ENCODE measurements around the gene ZFP36L2. TPM values are rescaled to one million over a fixed set of nuclear protein-coding genes. Genes with fewer than 3 reads are reported as not detected.
A peak's percentile ranks its signal among the peaks of the same experiment; 100 is the strongest.

Gene ZFP36L2
- total and polyA plus RNA-seq, 9 of the 15 experiments (the other 6 are each of a cell fraction or from before 2014, with no cell fraction given): 4.1 to 60.6 (median 20.3) TPM

GRCh38 chr2:43230951-43231827, 4.8 kb upstream of the ZFP36L2 start:
- no peak overlapping the region for H3K4me2 ChIP-seq (ENCODE audit: insufficient read depth, low read length)
- WGBS (ENCODE audit: insufficient coverage, low coverage, missing lambda C conversion rate): 80% methylated on average over 7 of the region's 7 CpGs
- no peak overlapping the region for H3K4me3 ChIP-seq
- H4K20me1 ChIP-seq (replicated peaks; ENCODE audit: control insufficient read depth, insufficient read depth, low read length): no peaks in the 10 kb centered on the region
- peaks cover 16% of the 10 kb centered on the region for H3K79me2 ChIP-seq (ENCODE audit: control insufficient read depth, insufficient read depth, low read length)
- H3K4me1 ChIP-seq (replicated peaks in 1 of 2; ENCODE audit: control insufficient read depth in 2 of 2, insufficient read depth in 2 of 2, low read length in 2 of 2): peaks cover 12 to 18% of the 10 kb centered on the region in 2 experiments; a peak in 4 of 5 replicates
- no peaks in the 10 kb centered on the region for H3K27me3 ChIP-seq (ENCODE audit: control insufficient read depth in 2 of 2, insufficient read depth in 2 of 2, low read length in 2 of 2)
- H3K27ac ChIP-seq (ENCODE audit: extremely low read depth, low read depth, low read length): no peak overlapping the region
- H3K36me3 ChIP-seq (ENCODE audit: control insufficient read depth, insufficient read depth, low read length): peaks cover 16% of the 10 kb centered on the region; the same call in 2 of the 3 replicates
- ChIA-PET CTCF (ENCODE audit: low intra/inter-chr PET ratio) (interaction anchor here (3.2 to 6.3 kb wide), 3 partner anchors 253 to 372 kb away, joined by 20 to 41 read pairs (median 26); no protein-coding TSS in a partner anchor), POLR2A (no interaction called here)
- H2AFZ ChIP-seq (ENCODE audit: low read depth, low read length): no peak overlapping the region
- BruUV-seq (replicated peaks): no TSS peak
- H3K9ac ChIP-seq (ENCODE audit: insufficient read depth in 1 of 2, low read depth in 2 of 2, low read length in 2 of 2): no peak overlapping the region
- H3K9me3 ChIP-seq (replicated peaks; ENCODE audit: control insufficient read depth, insufficient read depth, low read depth, low read length): no peaks in the 10 kb centered on the region
- intact Hi-C loops (cut with micrococcal nuclease): no loop called here
- no peak for TF ChIP-seq TEAD4 (IDR thresholded peaks at IDR 0.05; ENCODE audit: low read length)
- TF ChIP-seq TEAD4 (CRISPR knock-in tag; IDR thresholded peaks at IDR 0.05; ENCODE audit: borderline replicate concordance): no peak
- TF ChIP-seq BHLHE40 (IDR thresholded peaks at IDR 0.05; ENCODE audit: low read length): no peak
- TF ChIP-seq RHOXF2B (CRISPR knock-in tag; conservative IDR thresholded peaks at IDR 0.05): no peak
- no peak for TF ChIP-seq FUS (optimal IDR thresholded peaks at IDR 0.05; ENCODE audit: low read depth, low read length)
- TF ChIP-seq RAD21 (CRISPR knock-in tag; conservative IDR thresholded peaks at IDR 0.05 in 1 of 2, IDR thresholded peaks at IDR 0.05 in 1 of 2): peak in 1 of 2 experiments; percentile 25; a peak in 1 of 4 replicates
- in situ Hi-C loops (cut with MboI): loop anchor here (5.0 to 10.0 kb wide), 3 partner anchors 104 to 256 kb away; no protein-coding TSS in a partner anchor
- H3K9me1 ChIP-seq (ENCODE audit: control insufficient read depth, insufficient read depth, low read length): no peaks in the 10 kb centered on the region
- DNase-seq (ENCODE audit: extremely low read depth in 1 of 4, low spot score in 3 of 4) (no peak), FAIRE-seq (no peak), ATAC-seq (no peak)

Measured in K562 (cell line).